Activated CD4-positive, alpha-beta T cell treated with anti-CD3 and anti-CD28 coated beads, Interleukin-10, Interleukin-2, amounts not matched to agents 100 ng/mL and 50 ng/mL, durations not matched to agents 16 hours and 8 hours (primary cell): ENCODE measurements around the gene FADS1.

ENCODE experiments used
- DNase-seq: peaks from one replicate; pipeline ENCODE4 v3.0.0-alpha.2; 2020

FADS1 gene

GRCh38 chr11:61775106-61775505 lies 41.7 kb downstream of the FADS1 start:
- DNase-seq: no peak

- DNase-seq: no peak
Observed at GRCh38 chr11:61774411-61774810, 42.4 kb downstream of the FADS1 start.

- no peak for DNase-seq
Observed at GRCh38 chr11:61773809-61774208, 43.0 kb downstream of the FADS1 start.

- no peak for DNase-seq
Observed at GRCh38 chr11:61773356-61773755, 43.4 kb downstream of the FADS1 start.

- no peak for DNase-seq
Observed at GRCh38 chr11:61771985-61772455, 44.8 kb downstream of the FADS1 start.

GRCh38 chr11:61771195-61771894 lies 45.5 kb downstream of the FADS1 start:
- DNase-seq: no peak

GRCh38 chr11:61769946-61770683 lies 46.7 kb downstream of the FADS1 start:
- no peak for DNase-seq

- no peak for DNase-seq
Observed at GRCh38 chr11:61769169-61769920, 47.5 kb downstream of the FADS1 start.

GRCh38 chr11:61768376-61769076 lies 48.3 kb downstream of the FADS1 start:
- no peak for DNase-seq

- no peak for DNase-seq
Observed at GRCh38 chr11:61766353-61766841, 50.4 kb downstream of the FADS1 start.

GRCh38 chr11:61765550-61766253 lies 51.1 kb downstream of the FADS1 start:
- no peak for DNase-seq

- no peak for DNase-seq
Observed at GRCh38 chr11:61764606-61765260, 52.1 kb downstream of the FADS1 start.

- no peak for DNase-seq
Observed at GRCh38 chr11:61763930-61764605, 52.7 kb downstream of the FADS1 start.

GRCh38 chr11:61762798-61763197 lies 54.0 kb downstream of the FADS1 start:
- DNase-seq: no peak

GRCh38 chr11:61762223-61762615 lies 54.6 kb downstream of the FADS1 start:
- no peak for DNase-seq

GRCh38 chr11:61761440-61762222 lies 55.2 kb downstream of the FADS1 start:
- DNase-seq: no peak

GRCh38 chr11:61760946-61761345 lies 55.9 kb downstream of the FADS1 start:
- no peak for DNase-seq

- no peak for DNase-seq
Observed at GRCh38 chr11:61757213-61757862, 59.5 kb downstream of the FADS1 start.

GRCh38 chr11:61756452-61757212 lies 60.2 kb downstream of the FADS1 start:
- DNase-seq: peak; percentile 63
